Common myeloid progenitor, CD34-positive (primary cell): ENCODE results near the gene PSME2.
A peak's percentile ranks its signal among the peaks of the same experiment; 100 is the strongest.

ENCODE experiments used
- CTCF ChIA-PET: fragments of 350-600 bp; sonication (Branson Sonifier 250); formaldehyde crosslinking; loops from one replicate; lab custom pipeline; 2021; ENCODE audit warnings: antibody characterized with exemption; lab: Charles Lee
- POLR2A ChIA-PET: fragments of 350-600 bp; sonication (Branson Sonifier 250); formaldehyde crosslinking; loops from one replicate; lab custom pipeline; 2021; ENCODE audit warnings: antibody characterized with exemption; lab: Charles Lee
- DNase-seq, 3 donors: peaks; one replicate each; pipeline versions ENCODE4 v3.0.0 to v3.0.0-alpha.2; 2013
- H3K27ac ChIP-seq, 2 experiments: 1 replicate in 1 of 2; 2 replicates in 1 of 2; pipeline ENCODE4 v1.7.0; 2013; ENCODE audit warnings: inconsistent platforms in 2 of 2, low read length in 2 of 2, mild to moderate bottlenecking in 2 of 2, low read depth in 1 of 2, moderate library complexity in 1 of 2; ENCODE audit not compliant: severe bottlenecking in 2 of 2, insufficient read depth in 1 of 2, poor library complexity in 1 of 2
- H3K27me3 ChIP-seq, 5 experiments: replicated peaks in 2 of 5; 1 replicate in 3 of 5; 2 replicates in 2 of 5; pipeline versions ENCODE4 v1.6.1 to v1.7.0; 2013; ENCODE audit warnings: low read length in 4 of 5, mild to moderate bottlenecking in 2 of 5, moderate library complexity in 2 of 5, inconsistent platforms in 1 of 5; ENCODE audit not compliant: insufficient read depth in 5 of 5, control insufficient read depth in 4 of 5
- H3K36me3 ChIP-seq, 4 experiments: 1 replicate in 2 of 4; 2 replicates in 2 of 4; pipeline versions ENCODE4 v1.6.1 to v1.7.0; 2013; ENCODE audit warnings: low read length in 3 of 4, control low read depth in 1 of 4, mild to moderate bottlenecking in 1 of 4; ENCODE audit not compliant: control insufficient read depth in 4 of 4, insufficient read depth in 4 of 4
- H3K4me1 ChIP-seq, 4 experiments: 1 replicate in 3 of 4; 2 replicates in 1 of 4; pipeline versions ENCODE4 v1.6.1 to v1.7.1; 2013; ENCODE audit warnings: low read length in 3 of 4, mild to moderate bottlenecking in 3 of 4, control low read depth in 1 of 4, inconsistent platforms in 1 of 4, moderate library complexity in 1 of 4; ENCODE audit not compliant: control insufficient read depth in 4 of 4, insufficient read depth in 4 of 4; ENCODE audit errors: control extremely low read depth in 1 of 4
- H3K4me3 ChIP-seq, 7 experiments: 1 replicate in 4 of 7; 2 replicates in 3 of 7; pipeline versions ENCODE4 v1.5.1 to v1.7.0; 2013; ENCODE audit warnings: mild to moderate bottlenecking in 7 of 7, low read length in 6 of 7, moderate library complexity in 6 of 7, inconsistent platforms in 2 of 7, low read depth in 2 of 7, control low read depth in 1 of 7; ENCODE audit not compliant: insufficient read depth in 4 of 7, control insufficient read depth in 1 of 7; ENCODE audit errors: extremely low read depth in 1 of 7
- H3K9me3 ChIP-seq, 5 experiments: 1 replicate in 4 of 5; 2 replicates in 1 of 5; pipeline versions ENCODE4 v1.6.1 to v1.7.1; 2013; ENCODE audit warnings: low read length in 4 of 5, mild to moderate bottlenecking in 2 of 5, inconsistent platforms in 1 of 5, low read depth in 1 of 5, moderate library complexity in 1 of 5; ENCODE audit not compliant: control insufficient read depth in 4 of 5, insufficient read depth in 2 of 5; ENCODE audit errors: control extremely low read depth in 1 of 5
- WGBS: methylation state at CpG from one replicate; pipeline ENCODE4 v1.1.5; 2013; ENCODE audit not compliant: insufficient coverage; 5-methylcytosine and 5-hydroxymethylcytosine counted together

PSME2 gene

GRCh38 chr14:24179294-24179960, 33.0 kb upstream of the PSME2 start:
- Histone ChIP-seq H3K36me3 (peaks cover 7 to 97% (median 65%) of the 10 kb centered on the region in 4 experiments), H3K27me3 (no peaks in the 10 kb centered on the region), H3K27ac (no peak overlapping the region), H3K4me3 (no peak overlapping the region), H3K4me1 (no peaks in the 10 kb centered on the region), H3K9me3 (no peaks in the 10 kb centered on the region)
- ChIA-PET POLR2A (interaction anchor here (0.5 kb wide), 1 partner anchor 60 kb away, joined by 3 read pairs; no protein-coding TSS in a partner anchor), CTCF (interaction anchor here (1.3 to 3.4 kb wide), 4 partner anchors 9 to 127 kb away, joined by 3 to 17 read pairs (median 4); partner anchors contain the start of genes IPO4, IRF9 and PSME2)
- DNase-seq: no peak
- over 99% methylated on average over 8 of the region's 14 CpGs for whole genome bisulfite sequencing

GRCh38 chr14:24178399-24179178, 32.2 kb upstream of the PSME2 start:
- ChIA-PET POLR2A (no interaction called here), CTCF (interaction anchor here (1.3 to 3.4 kb wide), 3 partner anchors 10 to 128 kb away, joined by 3 to 17 read pairs (median 4); partner anchors contain the start of genes IPO4 and IRF9)
- H3K9me3 ChIP-seq: no peaks in the 10 kb centered on the region
- H3K4me1 ChIP-seq: peaks cover 0 to under 1% (median 0%) of the 10 kb centered on the region in 4 experiments
- H3K36me3 ChIP-seq: peaks cover 5 to 90% (median 58%) of the 10 kb centered on the region in 4 experiments
- WGBS: 95% methylated on average over 7 of the region's 12 CpGs
- no peak for DNase-seq
- H3K27me3 ChIP-seq: no peaks in the 10 kb centered on the region
- no peak overlapping the region for H3K4me3 ChIP-seq
- H3K27ac ChIP-seq: no peak overlapping the region

- H3K9me3 ChIP-seq: no peaks in the 10 kb centered on the region
- POLR2A ChIA-PET: interaction anchor here (0.6 kb wide), 1 partner anchor 25 kb away, joined by 3 read pairs; no protein-coding TSS in a partner anchor
- 98% methylated on average over 12 of the region's 14 CpGs for WGBS
- DNase-seq: no peak
- CTCF ChIA-PET: interaction anchor here (0.7 to 1.3 kb wide), 2 partner anchors 17 to 129 kb away, joined by 3 to 4 read pairs; partner anchors contain the start of gene IRF9
- H3K4me1 ChIP-seq: peaks cover 0 to 7% (median 2%) of the 10 kb centered on the region in 4 experiments
- H3K4me3 ChIP-seq: no peak overlapping the region
- peaks cover 5 to 89% (median 53%) of the 10 kb centered on the region in 4 experiments for H3K36me3 ChIP-seq
- no peak overlapping the region for H3K27ac ChIP-seq
- no peaks in the 10 kb centered on the region for H3K27me3 ChIP-seq
Measured at GRCh38 chr14:24177891-24178290, 31.5 kb upstream of the PSME2 start.

GRCh38 chr14:24177041-24177825, 30.8 kb upstream of the PSME2 start:
- Histone ChIP-seq H3K9me3 (no peaks in the 10 kb centered on the region), H3K4me1 (peaks cover 0 to 14% (median 6%) of the 10 kb centered on the region in 4 experiments), H3K27ac (no peak overlapping the region), H3K27me3 (no peaks in the 10 kb centered on the region), H3K36me3 (peaks cover 5 to 82% (median 49%) of the 10 kb centered on the region in 4 experiments), H3K4me3 (no peak overlapping the region)
- POLR2A ChIA-PET: interaction anchor here (0.6 kb wide), 1 partner anchor 25 kb away, joined by 3 read pairs; no protein-coding TSS in a partner anchor
- DNase-seq: no peak
- CTCF ChIA-PET: interaction anchor here (0.7 kb wide), 1 partner anchor 16 kb away, joined by 3 read pairs; the partner anchor contains the start of gene IRF9
- WGBS: 99% methylated on average over 9 of the region's 12 CpGs

- DNase-seq: no peak
- Histone ChIP-seq H3K9me3 (no peaks in the 10 kb centered on the region), H3K27me3 (no peaks in the 10 kb centered on the region), H3K27ac (no peak overlapping the region), H3K4me1 (peaks cover 0 to 18% (median 8%) of the 10 kb centered on the region in 4 experiments), H3K36me3 (peaks cover 3 to 76% (median 44%) of the 10 kb centered on the region in 4 experiments), H3K4me3 (no peak overlapping the region)
- 98% methylated on average over 5 of the region's 5 CpGs for WGBS
- POLR2A ChIA-PET: no interaction called here
- CTCF ChIA-PET: interaction anchor here (4.9 kb wide), 1 partner anchor 11 kb away, joined by 19 read pairs; the partner anchor contains the start of gene IPO4
Measured at GRCh38 chr14:24176599-24176998, 30.2 kb upstream of the PSME2 start.

GRCh38 chr14:24172871-24173281, 26.5 kb upstream of the PSME2 start:
- Histone ChIP-seq H3K4me3 (peak overlapping the region in 4 of 7 experiments; percentile 81 to 95 (median 88)), H3K36me3 (peaks cover 2 to 45% (median 17%) of the 10 kb centered on the region in 4 experiments), H3K27ac (peak overlapping the region in 1 of 2 experiments; percentile 66), H3K27me3 (no peaks in the 10 kb centered on the region), H3K9me3 (no peaks in the 10 kb centered on the region), H3K4me1 (peaks cover 0 to 18% (median 10%) of the 10 kb centered on the region in 4 experiments)
- WGBS: 54% methylated on average over 20 of the region's 20 CpGs
- ChIA-PET CTCF (interaction anchor here (1.3 to 4.9 kb wide), 4 partner anchors 10 to 59 kb away, joined by 3 to 19 read pairs (median 5); partner anchors contain the start of genes DCAF11, IPO4, IRF9 and NRL), POLR2A (interaction anchor here (0.7 kb wide), 1 partner anchor 10 kb away, joined by 3 read pairs; no protein-coding TSS in a partner anchor)
- peak in 1 of 3 donors; percentile 34 for DNase-seq
